Measurements from ENCODE around the gene FBXW8. TPM values are rescaled to one million over a fixed set of nuclear protein-coding genes. Genes with fewer than 3 reads are reported as not detected.
"Not testable (repeated sequence)": the region's sequence is repeated elsewhere in the genome, so short reads cannot be mapped to it uniquely, and the experiment has no call there.

FBXW8 gene
- total RNA-seq, 1 experiment from 2014 or later: 15.6 TPM

DNA sequence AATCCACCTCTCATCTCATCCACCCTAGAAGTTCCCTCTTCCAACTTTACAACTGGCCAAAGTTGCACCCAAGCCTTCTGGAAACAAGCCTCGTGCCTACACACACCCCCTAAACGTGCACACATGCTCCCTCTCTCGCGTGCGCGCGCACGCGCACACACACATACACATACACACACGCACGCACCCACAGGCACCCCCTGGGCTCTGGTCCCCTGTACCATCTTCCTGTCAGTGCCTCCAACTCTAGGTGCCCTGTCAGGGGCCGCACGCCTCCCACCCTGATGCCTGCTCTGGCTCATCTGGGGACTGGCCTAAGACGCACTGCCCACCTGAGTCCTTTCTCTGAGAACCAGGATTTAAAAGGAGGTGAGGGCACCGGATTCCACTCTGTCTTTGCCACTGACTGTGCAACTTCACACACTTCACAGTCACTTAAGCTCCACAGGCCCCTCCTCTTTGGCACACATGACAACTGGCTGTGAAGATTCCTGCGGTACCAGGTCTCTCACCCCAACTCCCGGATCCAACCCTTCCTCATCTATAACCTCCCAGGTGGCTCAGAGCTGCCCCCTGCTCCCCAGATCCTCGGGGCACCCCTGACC is 142.9 kb downstream of the FBXW8 start:
- Mint-ChIP-seq H3K27ac (peak overlapping the region; percentile 72), H3K27me3 (ENCODE audit: low read depth) (no peaks in the 10 kb centered on the region), H3K36me3 (no peaks in the 10 kb centered on the region), H3K9me3 (no peaks in the 10 kb centered on the region), H3K4me1 (peaks cover 39% of the 10 kb centered on the region), H3K4me3 (no peak overlapping the region)
- ATAC-seq: no peak
- CTCF ChIA-PET: interaction anchor here (1.5 to 3.2 kb wide), 2 partner anchors 13 to 66 kb away, joined by 5 to 14 read pairs; no protein-coding TSS in a partner anchor
- no peak for DNase-seq (ENCODE audit: low spot score)
- POLR2A ChIA-PET: interaction anchor here (0.6 to 1.1 kb wide), 2 partner anchors 13 to 45 kb away, joined by 3 read pairs; no protein-coding TSS in a partner anchor
- TF ChIP-seq E2F5 (CRISPR knock-in tag; IDR thresholded peaks at IDR 0.05) (no peak), ZNF317 (CRISPR knock-in tag; IDR thresholded peaks at IDR 0.05; ENCODE audit: borderline replicate concordance, low read depth) (no peak), NFYB (CRISPR knock-in tag; conservative IDR thresholded peaks at IDR 0.05; ENCODE audit: low read depth) (no peak), FOXP1 (CRISPR knock-in tag; IDR thresholded peaks at IDR 0.05; ENCODE audit: borderline replicate concordance) (peak; percentile 34; the same call in 1 of the 2 replicates)

- POLR2A ChIA-PET: no interaction called here
- peaks cover 39% of the 10 kb centered on the region for H3K4me1 Mint-ChIP-seq
- H3K36me3 Mint-ChIP-seq: no peaks in the 10 kb centered on the region
Observed at GRCh38 chr12:117054279-117054678, 143.5 kb downstream of the FBXW8 start.

DNA sequence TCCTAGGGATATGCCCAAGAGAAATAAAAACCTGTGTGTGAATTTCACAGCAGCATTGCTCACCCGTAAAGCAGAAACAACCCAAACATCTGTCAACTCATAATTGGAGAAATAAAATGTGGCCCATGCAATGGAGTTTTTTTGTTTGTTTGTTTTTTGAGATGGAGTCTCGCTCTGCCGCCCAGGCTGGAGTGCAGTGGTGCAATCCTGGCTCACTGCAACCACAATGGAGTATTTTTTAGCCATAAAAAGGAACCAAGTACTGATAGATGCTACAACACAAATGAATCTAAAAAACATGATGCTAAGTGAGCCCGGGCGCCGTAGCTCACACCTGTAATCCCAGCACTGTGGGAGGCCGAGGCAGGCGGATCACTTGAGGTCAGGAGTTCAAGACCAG is 146.9 kb downstream of the FBXW8 start:
- CTCF ChIA-PET: interaction anchor here (1.1 to 1.3 kb wide), 3 partner anchors 14 to 93 kb away, joined by 3 read pairs; no protein-coding TSS in a partner anchor
- H3K4me3 Mint-ChIP-seq; H3K36me3 Mint-ChIP-seq; POLR2A ChIA-PET; ATAC-seq; H3K27ac Mint-ChIP-seq; H3K27me3 Mint-ChIP-seq (ENCODE audit: low read depth); DNase-seq (ENCODE audit: low spot score); H3K9me3 Mint-ChIP-seq: not testable (repeated sequence)
- peaks cover 38% of the 10 kb centered on the region for H3K4me1 Mint-ChIP-seq

More at GRCh38 chr12:117054279-117054678, 143.5 kb downstream of the FBXW8 start:
- CTCF ChIA-PET: interaction anchor here (3.2 kb wide), 1 partner anchor 65 kb away, joined by 14 read pairs; no protein-coding TSS in a partner anchor
- H3K9me3 Mint-ChIP-seq: no peaks in the 10 kb centered on the region
- 0 out of 2 replicates have a peak overlapping the region, but pooled peaks have one; percentile 72 for H3K27ac Mint-ChIP-seq
- H3K4me3 Mint-ChIP-seq: no peak overlapping the region
- H3K27me3 Mint-ChIP-seq (ENCODE audit: low read depth): no peaks in the 10 kb centered on the region
- ATAC-seq: no peak
- 0 out of 2 replicates have a peak, but pooled peaks have one; percentile 60 for TF ChIP-seq GTF2I (CRISPR knock-in tag; conservative IDR thresholded peaks at IDR 0.05)
- TF ChIP-seq NR1H2 (CRISPR knock-in tag; IDR thresholded peaks at IDR 0.05): no peak
- DNase-seq (ENCODE audit: low spot score): no peak

DNA sequence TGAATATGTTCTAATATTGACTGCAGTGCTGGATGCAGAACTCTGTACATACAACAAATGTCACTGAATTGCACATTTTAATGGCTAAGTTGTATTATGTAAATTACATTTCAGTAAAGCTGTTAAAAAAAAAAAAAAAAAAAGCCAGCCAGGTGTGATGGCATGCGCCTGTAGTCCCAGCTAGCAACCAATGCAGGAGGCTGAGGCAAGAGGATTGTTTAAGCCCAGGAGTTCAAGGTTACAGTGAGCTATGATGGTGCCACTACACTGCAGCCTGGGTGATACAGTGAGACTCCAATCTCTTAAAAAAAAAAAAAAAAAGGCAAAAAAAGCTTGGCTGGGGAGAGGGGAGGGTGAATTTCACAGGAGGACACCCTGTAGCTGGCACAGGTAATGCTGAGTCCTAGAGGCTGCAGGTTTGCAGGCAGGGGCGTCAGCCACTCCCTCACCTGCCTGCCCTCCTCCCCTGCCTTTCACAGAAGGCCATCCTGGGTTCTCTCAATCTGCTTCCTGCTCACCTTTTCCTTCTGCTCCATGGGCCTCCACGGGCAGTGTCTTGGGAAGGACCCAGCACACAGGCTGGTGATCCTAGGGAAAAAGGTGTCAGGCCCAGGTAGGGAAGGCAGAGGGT is 147.8 kb downstream of the FBXW8 start:
- H3K27me3 Mint-ChIP-seq (ENCODE audit: low read depth): no peaks in the 10 kb centered on the region
- CTCF ChIA-PET: interaction anchor here (1.1 to 1.3 kb wide), 3 partner anchors 15 to 92 kb away, joined by 3 read pairs; no protein-coding TSS in a partner anchor
- peak; percentile 19 for ATAC-seq

More for the DNA sequence above, 147.8 kb downstream of the FBXW8 start:
- no peaks in the 10 kb centered on the region for H3K36me3 Mint-ChIP-seq
- POLR2A ChIA-PET: interaction anchor here (0.6 kb wide), 1 partner anchor 691 kb away, joined by 4 read pairs; no protein-coding TSS in a partner anchor
- TF ChIP-seq, protein P1, sequence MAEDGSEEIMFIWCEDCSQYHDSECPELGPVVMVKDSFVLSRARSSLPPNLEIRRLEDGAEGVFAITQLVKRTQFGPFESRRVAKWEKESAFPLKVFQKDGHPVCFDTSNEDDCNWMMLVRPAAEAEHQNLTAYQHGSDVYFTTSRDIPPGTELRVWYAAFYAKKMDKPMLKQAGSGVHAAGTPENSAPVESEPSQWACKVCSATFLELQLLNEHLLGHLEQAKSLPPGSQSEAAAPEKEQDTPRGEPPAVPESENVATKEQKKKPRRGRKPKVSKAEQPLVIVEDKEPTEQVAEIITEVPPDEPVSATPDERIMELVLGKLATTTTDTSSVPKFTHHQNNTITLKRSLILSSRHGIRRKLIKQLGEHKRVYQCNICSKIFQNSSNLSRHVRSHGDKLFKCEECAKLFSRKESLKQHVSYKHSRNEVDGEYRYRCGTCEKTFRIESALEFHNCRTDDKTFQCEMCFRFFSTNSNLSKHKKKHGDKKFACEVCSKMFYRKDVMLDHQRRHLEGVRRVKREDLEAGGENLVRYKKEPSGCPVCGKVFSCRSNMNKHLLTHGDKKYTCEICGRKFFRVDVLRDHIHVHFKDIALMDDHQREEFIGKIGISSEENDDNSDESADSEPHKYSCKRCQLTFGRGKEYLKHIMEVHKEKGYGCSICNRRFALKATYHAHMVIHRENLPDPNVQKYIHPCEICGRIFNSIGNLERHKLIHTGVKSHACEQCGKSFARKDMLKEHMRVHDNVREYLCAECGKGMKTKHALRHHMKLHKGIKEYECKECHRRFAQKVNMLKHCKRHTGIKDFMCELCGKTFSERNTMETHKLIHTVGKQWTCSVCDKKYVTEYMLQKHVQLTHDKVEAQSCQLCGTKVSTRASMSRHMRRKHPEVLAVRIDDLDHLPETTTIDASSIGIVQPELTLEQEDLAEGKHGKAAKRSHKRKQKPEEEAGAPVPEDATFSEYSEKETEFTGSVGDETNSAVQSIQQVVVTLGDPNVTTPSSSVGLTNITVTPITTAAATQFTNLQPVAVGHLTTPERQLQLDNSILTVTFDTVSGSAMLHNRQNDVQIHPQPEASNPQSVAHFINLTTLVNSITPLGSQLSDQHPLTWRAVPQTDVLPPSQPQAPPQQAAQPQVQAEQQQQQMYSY (CRISPR knock-in tag; IDR thresholded peaks at IDR 0.05): no peak
- TF ChIP-seq ATF3 (CRISPR knock-in tag; conservative IDR thresholded peaks at IDR 0.05): no peak
- no peak for TF ChIP-seq ZNF671 (CRISPR knock-in tag; IDR thresholded peaks at IDR 0.05)
- no peak for TF ChIP-seq CREB1 (CRISPR knock-in tag; IDR thresholded peaks at IDR 0.05)
- no peaks in the 10 kb centered on the region for H3K9me3 Mint-ChIP-seq
- peak overlapping the region; percentile 62; the same call in 1 of the 2 replicates for H3K27ac Mint-ChIP-seq
- peaks cover 38% of the 10 kb centered on the region for H3K4me1 Mint-ChIP-seq
- H3K4me3 Mint-ChIP-seq: no peak overlapping the region
- DNase-seq (ENCODE audit: low spot score): no peak

All from WTC11 (cell line).